Measurements from ENCODE around the gene BMP10. TPM values are rescaled to one million over a fixed set of nuclear protein-coding genes. Genes with fewer than 3 reads are reported as not detected.

The BMP10 gene
- total RNA-seq, 1 experiment from 2014 or later: not detected

GRCh38 chr2:68878071-68878711 lies 7.0 kb upstream of the BMP10 start:
- no peaks in the 10 kb centered on the region for H3K27me3 ChIP-seq (ENCODE audit: control insufficient read depth, insufficient read depth, low read length)
- no peak overlapping the region for H3K4me3 ChIP-seq (ENCODE audit: insufficient read depth, low read depth, low read length)
- no peaks in the 10 kb centered on the region for H3K36me3 ChIP-seq (replicated peaks; ENCODE audit: control insufficient read depth, insufficient read depth, low read length)
- no peak for DNase-seq

- H3K4me3 ChIP-seq (ENCODE audit: insufficient read depth, low read depth, low read length): no peak overlapping the region
- DNase-seq: no peak
- H3K27me3 ChIP-seq (ENCODE audit: control insufficient read depth, insufficient read depth, low read length): no peaks in the 10 kb centered on the region
- H3K36me3 ChIP-seq (replicated peaks; ENCODE audit: control insufficient read depth, insufficient read depth, low read length): no peaks in the 10 kb centered on the region
These were observed 6.0 kb upstream of the BMP10 start for GRCh38 chr2:68877079-68877772.

GRCh38 chr2:68870215-68870614 lies 982 bp downstream of the BMP10 start:
- Histone ChIP-seq H3K36me3 (replicated peaks; ENCODE audit: control insufficient read depth, insufficient read depth, low read length) (no peaks in the 10 kb centered on the region), H3K27me3 (ENCODE audit: control insufficient read depth, insufficient read depth, low read length) (no peaks in the 10 kb centered on the region), H3K4me3 (ENCODE audit: insufficient read depth, low read depth, low read length) (no peak overlapping the region)
- DNase-seq: no peak

GRCh38 chr2:68865108-68865507 lies 6.1 kb downstream of the BMP10 start:
- no peak for DNase-seq
- Histone ChIP-seq H3K36me3 (replicated peaks; ENCODE audit: control insufficient read depth, insufficient read depth, low read length) (no peaks in the 10 kb centered on the region), H3K27me3 (ENCODE audit: control insufficient read depth, insufficient read depth, low read length) (no peaks in the 10 kb centered on the region), H3K4me3 (ENCODE audit: insufficient read depth, low read depth, low read length) (no peak overlapping the region)

GRCh38 chr2:68863996-68864395 lies 7.2 kb downstream of the BMP10 start:
- Histone ChIP-seq H3K27me3 (ENCODE audit: control insufficient read depth, insufficient read depth, low read length) (no peaks in the 10 kb centered on the region), H3K4me3 (ENCODE audit: insufficient read depth, low read depth, low read length) (no peak overlapping the region), H3K36me3 (replicated peaks; ENCODE audit: control insufficient read depth, insufficient read depth, low read length) (no peaks in the 10 kb centered on the region)
- no peak for DNase-seq

- no peaks in the 10 kb centered on the region for H3K27me3 ChIP-seq (ENCODE audit: control insufficient read depth, insufficient read depth, low read length)
- no peak for DNase-seq
- no peak overlapping the region for H3K4me3 ChIP-seq (ENCODE audit: insufficient read depth, low read depth, low read length)
- H3K36me3 ChIP-seq (replicated peaks; ENCODE audit: control insufficient read depth, insufficient read depth, low read length): no peaks in the 10 kb centered on the region
These were observed 8.3 kb downstream of the BMP10 start for GRCh38 chr2:68862889-68863288.

- H3K27me3 ChIP-seq (ENCODE audit: control insufficient read depth, insufficient read depth, low read length): no peaks in the 10 kb centered on the region; the same call in 1 of the 2 replicates
- no peaks in the 10 kb centered on the region for H3K36me3 ChIP-seq (replicated peaks; ENCODE audit: control insufficient read depth, insufficient read depth, low read length)
- H3K4me3 ChIP-seq (ENCODE audit: insufficient read depth, low read depth, low read length): no peak overlapping the region
- DNase-seq: no peak
These were observed 9.9 kb downstream of the BMP10 start for GRCh38 chr2:68861330-68861729.

- Histone ChIP-seq H3K27me3 (ENCODE audit: control insufficient read depth, insufficient read depth, low read length) (no peaks in the 10 kb centered on the region; the same call in 1 of the 2 replicates), H3K4me3 (ENCODE audit: insufficient read depth, low read depth, low read length) (no peak overlapping the region), H3K36me3 (replicated peaks; ENCODE audit: control insufficient read depth, insufficient read depth, low read length) (no peaks in the 10 kb centered on the region)
- no peak for DNase-seq
These were observed 11.1 kb downstream of the BMP10 start for GRCh38 chr2:68860111-68860510.

- no peak overlapping the region for H3K4me3 ChIP-seq (ENCODE audit: insufficient read depth, low read depth, low read length)
- DNase-seq: no peak
- no peaks in the 10 kb centered on the region for H3K36me3 ChIP-seq (replicated peaks; ENCODE audit: control insufficient read depth, insufficient read depth, low read length)
- H3K27me3 ChIP-seq (ENCODE audit: control insufficient read depth, insufficient read depth, low read length): no peaks in the 10 kb centered on the region; the same call in 1 of the 2 replicates
These were observed 13.2 kb downstream of the BMP10 start for GRCh38 chr2:68857855-68858456.

- no peaks in the 10 kb centered on the region; the same call in 1 of the 2 replicates for H3K27me3 ChIP-seq (ENCODE audit: control insufficient read depth, insufficient read depth, low read length)
- no peak overlapping the region for H3K4me3 ChIP-seq (ENCODE audit: insufficient read depth, low read depth, low read length)
- no peak for DNase-seq
- H3K36me3 ChIP-seq (replicated peaks; ENCODE audit: control insufficient read depth, insufficient read depth, low read length): no peaks in the 10 kb centered on the region
These were observed 13.9 kb downstream of the BMP10 start for GRCh38 chr2:68857202-68857845.

GRCh38 chr2:68855550-68855949 lies 15.6 kb downstream of the BMP10 start:
- Histone ChIP-seq H3K4me3 (ENCODE audit: insufficient read depth, low read depth, low read length) (no peak overlapping the region), H3K36me3 (replicated peaks; ENCODE audit: control insufficient read depth, insufficient read depth, low read length) (no peaks in the 10 kb centered on the region), H3K27me3 (ENCODE audit: control insufficient read depth, insufficient read depth, low read length) (no peaks in the 10 kb centered on the region; the same call in 1 of the 2 replicates)
- no peak for DNase-seq

- no peaks in the 10 kb centered on the region for H3K36me3 ChIP-seq (replicated peaks; ENCODE audit: control insufficient read depth, insufficient read depth, low read length)
- H3K4me3 ChIP-seq (ENCODE audit: insufficient read depth, low read depth, low read length): no peak overlapping the region
- no peaks in the 10 kb centered on the region; the same call in 1 of the 2 replicates for H3K27me3 ChIP-seq (ENCODE audit: control insufficient read depth, insufficient read depth, low read length)
- DNase-seq: no peak
These were observed 16.7 kb downstream of the BMP10 start for GRCh38 chr2:68854476-68854875.

- Histone ChIP-seq H3K36me3 (replicated peaks; ENCODE audit: control insufficient read depth, insufficient read depth, low read length) (no peaks in the 10 kb centered on the region), H3K27me3 (ENCODE audit: control insufficient read depth, insufficient read depth, low read length) (no peaks in the 10 kb centered on the region; the same call in 1 of the 2 replicates), H3K4me3 (ENCODE audit: insufficient read depth, low read depth, low read length) (no peak overlapping the region)
- DNase-seq: no peak
These were observed 17.3 kb downstream of the BMP10 start for GRCh38 chr2:68853915-68854314.

- H3K4me3 ChIP-seq (ENCODE audit: insufficient read depth, low read depth, low read length): no peak overlapping the region
- H3K36me3 ChIP-seq (replicated peaks; ENCODE audit: control insufficient read depth, insufficient read depth, low read length): no peaks in the 10 kb centered on the region
- DNase-seq: no peak
- H3K27me3 ChIP-seq (ENCODE audit: control insufficient read depth, insufficient read depth, low read length): no peaks in the 10 kb centered on the region; the same call in 1 of the 2 replicates
These were observed 18.2 kb downstream of the BMP10 start for GRCh38 chr2:68853035-68853434.

- no peaks in the 10 kb centered on the region for H3K27me3 ChIP-seq (ENCODE audit: control insufficient read depth, insufficient read depth, low read length)
- no peak overlapping the region for H3K4me3 ChIP-seq (ENCODE audit: insufficient read depth, low read depth, low read length)
- DNase-seq: no peak
- no peaks in the 10 kb centered on the region for H3K36me3 ChIP-seq (replicated peaks; ENCODE audit: control insufficient read depth, insufficient read depth, low read length)
These were observed 20.7 kb downstream of the BMP10 start for GRCh38 chr2:68850524-68850923.

All from H7 (cell line).